ENCODE measurements around the gene MUTYH. TPM values are rescaled to one million over a fixed set of nuclear protein-coding genes. Genes with fewer than 3 reads are reported as not detected.
A peak's percentile ranks its signal among the peaks of the same experiment; 100 is the strongest.

The MUTYH gene
- total RNA-seq, 1 experiment from 2014 or later = 40.8 TPM

DNA sequence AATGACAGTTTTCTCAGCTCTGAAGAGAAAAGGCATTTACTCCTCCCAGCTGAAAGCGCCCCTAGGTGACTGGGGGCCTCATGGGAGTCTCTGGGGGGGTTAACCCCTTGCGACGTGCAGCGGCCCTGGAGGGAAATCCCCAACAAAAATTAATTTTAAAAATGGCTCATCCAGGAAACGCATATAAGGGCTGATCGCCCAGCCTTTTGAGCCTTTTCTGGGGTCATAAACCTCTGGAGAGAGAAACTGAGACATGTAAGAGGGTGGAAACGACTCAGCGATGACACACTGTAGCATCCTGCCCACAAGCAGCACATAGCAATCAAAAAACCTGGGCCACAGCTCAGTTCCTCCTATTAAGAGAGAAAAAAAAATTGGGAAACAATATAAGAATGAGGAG lies 33.9 kb downstream of the MUTYH start:
- intact Hi-C loops (cut with micrococcal nuclease; ENCODE audit: unreplicated experiment) = loop anchor here (10.0 kb wide), 1 partner anchor 472 kb away; no protein-coding TSS in a partner anchor
- no peak overlapping the region for H3K4me3 ChIP-seq (ENCODE audit: low read depth in 2 of 2, low read length in 2 of 2)
- ChIA-PET POLR2A (no interaction called here), CTCF (no interaction called here)
- DNase-seq (ENCODE audit: low read depth, low spot score) (no peak), ATAC-seq (no peak)
- no peaks in the 10 kb centered on the region for H3K9me3 ChIP-seq (ENCODE audit: control insufficient read depth, insufficient read depth, low read depth, low read length)
- no TSS peak for BruUV-seq (replicated peaks)
- in situ Hi-C loops (cut with HindIII; ENCODE audit: low pct_unique_long_range_greater_than_20kb, low sequenced_read_pairs) = no loop called here
- H3K36me3 ChIP-seq (ENCODE audit: control insufficient read depth, insufficient read depth, low read length) = no peaks in the 10 kb centered on the region
- H3K27ac ChIP-seq (ENCODE audit: low read length) = no peak overlapping the region
- TF ChIP-seq TCF7L2 (IDR thresholded peaks at IDR 0.05; ENCODE audit: low read depth, low read length) = no peak
- H3K4me1 ChIP-seq (ENCODE audit: control insufficient read depth, insufficient read depth, low read length) = peaks cover 8% of the 10 kb centered on the region
- H3K27me3 ChIP-seq (ENCODE audit: control insufficient read depth, insufficient read depth, low read length) = no peaks in the 10 kb centered on the region

GRCh38 chr1:45305231-45305630 lies 35.0 kb downstream of the MUTYH start:
- intact Hi-C loops (cut with micrococcal nuclease; ENCODE audit: unreplicated experiment) = loop anchor here (10.0 kb wide), 1 partner anchor 470 kb away; no protein-coding TSS in a partner anchor
- ChIA-PET POLR2A (interaction anchor here (0.6 kb wide), 1 partner anchor 293 kb away, joined by 3 read pairs; the partner anchor contains the start of gene UROD), CTCF (no interaction called here)
- Histone ChIP-seq H3K27ac (ENCODE audit: low read length) (no peak overlapping the region), H3K4me1 (ENCODE audit: control insufficient read depth, insufficient read depth, low read length) (peaks cover 8% of the 10 kb centered on the region), H3K4me3 (ENCODE audit: low read depth in 2 of 2, low read length in 2 of 2) (no peak overlapping the region), H3K27me3 (ENCODE audit: control insufficient read depth, insufficient read depth, low read length) (no peaks in the 10 kb centered on the region), H3K9me3 (ENCODE audit: control insufficient read depth, insufficient read depth, low read depth, low read length) (no peaks in the 10 kb centered on the region), H3K36me3 (ENCODE audit: control insufficient read depth, insufficient read depth, low read length) (no peaks in the 10 kb centered on the region)
- TF ChIP-seq SIN3A (IDR thresholded peaks at IDR 0.05; ENCODE audit: borderline replicate concordance, insufficient read depth, low read depth, low read length) (no peak), CTCF (IDR thresholded peaks at IDR 0.05) (no peak)
- no TSS peak for BruUV-seq (replicated peaks)
- in situ Hi-C loops (cut with HindIII; ENCODE audit: low pct_unique_long_range_greater_than_20kb, low sequenced_read_pairs) = no loop called here
- ATAC-seq (no peak), DNase-seq (ENCODE audit: low read depth, low spot score) (no peak)

DNA sequence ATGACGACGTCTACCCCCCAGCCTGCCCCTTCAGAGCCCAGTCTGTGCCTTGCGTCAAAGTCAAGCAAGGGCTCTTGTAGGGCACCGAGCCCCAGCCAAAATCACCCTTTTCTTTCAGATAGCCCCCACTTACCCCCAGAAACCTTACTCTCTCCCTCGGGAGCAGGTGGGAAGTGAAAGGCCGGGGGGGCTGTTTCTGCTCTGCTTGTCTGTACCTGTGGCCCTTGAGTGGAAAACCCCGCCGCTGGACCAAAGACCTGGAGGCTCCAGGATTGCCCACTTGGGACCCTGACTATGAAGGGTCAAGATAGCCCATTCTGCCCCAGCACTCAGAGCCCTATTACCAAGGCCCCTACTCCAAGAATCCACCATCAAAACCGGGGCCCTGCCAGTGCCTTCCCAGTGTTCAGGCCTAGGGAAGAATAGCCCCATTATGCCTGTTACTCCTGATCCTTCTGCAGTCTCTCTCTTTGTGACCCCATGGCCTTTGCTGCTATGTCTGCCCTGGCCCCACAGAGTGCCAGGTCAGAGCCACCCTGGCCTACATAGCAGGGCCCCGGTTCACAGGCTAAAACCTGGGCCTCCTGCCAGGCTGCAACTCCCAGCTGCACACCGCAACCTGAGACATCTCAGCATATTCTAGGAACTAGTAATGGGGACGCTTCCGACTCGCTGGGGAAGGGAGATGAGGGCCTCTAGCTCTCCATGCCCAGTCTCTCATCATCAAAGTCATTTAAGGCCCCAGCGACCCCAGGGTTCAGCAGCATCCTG lies 35.7 kb downstream of the MUTYH start:
- ChIA-PET CTCF (interaction anchor here (1.6 to 1.9 kb wide), 2 partner anchors 189 to 286 kb away, joined by 6 to 9 read pairs; no protein-coding TSS in a partner anchor), POLR2A (interaction anchor here (0.6 to 1.0 kb wide), 2 partner anchors 21 to 292 kb away, joined by 3 read pairs; partner anchors contain the start of gene UROD)
- no peak for ATAC-seq
- Histone ChIP-seq H3K4me1 (ENCODE audit: control insufficient read depth, insufficient read depth, low read length) (peaks cover 8% of the 10 kb centered on the region), H3K9me3 (ENCODE audit: control insufficient read depth, insufficient read depth, low read depth, low read length) (no peaks in the 10 kb centered on the region), H3K4me3 (ENCODE audit: low read depth in 2 of 2, low read length in 2 of 2) (peak overlapping the region; percentile 65 to 75), H3K27me3 (ENCODE audit: control insufficient read depth, insufficient read depth, low read length) (no peaks in the 10 kb centered on the region), H3K27ac (ENCODE audit: low read length) (peak overlapping the region; percentile 91), H3K36me3 (ENCODE audit: control insufficient read depth, insufficient read depth, low read length) (no peaks in the 10 kb centered on the region)
- DNase-seq (ENCODE audit: low read depth, low spot score) = no peak
- intact Hi-C loops (cut with micrococcal nuclease; ENCODE audit: unreplicated experiment) (loop anchor here (10.0 kb wide), 1 partner anchor 470 kb away; no protein-coding TSS in a partner anchor), in situ Hi-C loops (cut with HindIII; ENCODE audit: low pct_unique_long_range_greater_than_20kb, low sequenced_read_pairs) (no loop called here)
- TF ChIP-seq SIN3A (IDR thresholded peaks at IDR 0.05; ENCODE audit: borderline replicate concordance, insufficient read depth, low read depth, low read length) (no peak), TCF7L2 (IDR thresholded peaks at IDR 0.05; ENCODE audit: low read depth, low read length) (peak; percentile 89), POLR2AphosphoS5 (IDR thresholded peaks at IDR 0.05; ENCODE audit: low read depth, low read length) (no peak), CTCF (IDR thresholded peaks at IDR 0.05) (no peak)
- no TSS peak for BruUV-seq (replicated peaks)
